Activated CD4-positive, alpha-beta T cell treated with anti-CD3 and anti-CD28 coated beads, Interleukin-2, amount 50 U/mL, for 1 hour (primary cell): ENCODE results near the gene UBE2Z.
"Not testable (repeated sequence)": the region's sequence is repeated elsewhere in the genome, so short reads cannot be mapped to it uniquely, and the experiment has no call there.

Experiments
- DNase-seq: peaks from one replicate; pipeline ENCODE4 v3.0.0-alpha.2; 2020

Gene UBE2Z

GRCh38 chr17:48905987-48906515, 2.2 kb upstream of the UBE2Z start:
- DNase-seq: no peak

GRCh38 chr17:48907713-48908046, 527 bp upstream of the UBE2Z start:
- DNase-seq: no peak

DNA sequence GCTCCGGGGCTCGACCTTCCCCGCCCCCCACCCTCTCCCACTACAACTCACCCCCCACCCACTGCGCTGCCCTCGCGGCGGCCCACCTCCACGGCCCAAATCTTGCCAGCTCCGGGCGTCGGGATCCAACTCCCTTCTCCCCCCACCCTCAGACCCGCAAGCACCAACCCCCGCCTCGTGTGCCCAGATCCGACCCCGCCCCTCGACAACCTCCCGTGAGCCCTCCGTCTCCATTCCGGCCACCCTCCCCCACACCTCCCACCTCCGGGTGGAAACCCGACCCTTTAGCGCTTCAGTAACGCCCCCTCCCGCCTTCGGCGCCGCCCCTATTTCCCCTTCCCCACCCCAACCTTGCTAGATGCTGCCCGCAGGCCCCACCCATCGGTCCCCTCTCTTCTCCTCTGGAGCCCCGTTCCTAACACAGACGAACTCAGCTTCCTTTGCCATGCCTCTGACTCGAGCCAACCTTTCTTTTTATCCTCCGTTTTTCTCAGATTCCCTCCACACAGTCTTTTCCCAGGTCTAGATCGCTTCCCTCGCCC, 717 bp downstream of the UBE2Z start:
- DNase-seq: peak; percentile 82

DNA sequence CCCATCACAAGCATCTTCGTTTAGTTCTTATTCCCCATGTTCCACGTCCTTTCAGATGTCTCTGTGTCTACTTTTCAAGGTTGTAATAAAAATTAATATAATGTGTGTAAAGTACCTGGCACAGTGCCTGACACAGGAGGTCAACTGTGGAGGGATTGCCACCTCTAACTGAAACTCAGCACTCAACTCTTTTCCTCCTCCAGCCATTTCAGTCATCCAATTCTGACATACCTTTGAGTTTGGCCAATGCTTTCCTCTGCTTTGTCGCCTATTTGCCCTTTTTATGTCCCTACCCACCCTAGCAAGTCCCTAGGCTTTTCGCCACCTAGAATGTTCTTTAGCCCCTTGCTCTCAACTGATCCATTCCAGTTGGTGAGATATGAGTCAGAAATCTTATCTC, 1.6 kb downstream of the UBE2Z start:
- DNase-seq: no peak

DNA sequence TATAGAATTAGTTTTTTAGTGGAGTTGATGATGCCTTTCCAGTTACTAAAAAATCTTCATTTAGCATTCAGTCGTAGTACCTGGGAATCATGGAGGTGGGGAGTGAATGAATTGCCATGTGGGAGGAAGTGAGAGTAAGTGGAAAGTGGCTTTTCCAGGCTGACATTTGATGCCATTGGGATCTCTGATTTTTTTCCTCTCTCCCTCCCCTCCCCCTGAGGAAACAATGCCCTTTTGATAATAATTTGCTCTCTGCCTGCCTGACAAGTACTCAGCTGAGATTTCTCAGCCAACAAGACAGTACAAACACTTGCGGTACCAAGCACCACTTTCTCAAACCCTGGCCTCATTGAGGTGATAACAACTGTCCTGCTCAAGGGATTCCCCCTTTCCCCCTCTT, 2.2 kb downstream of the UBE2Z start:
- DNase-seq: no peak

DNA sequence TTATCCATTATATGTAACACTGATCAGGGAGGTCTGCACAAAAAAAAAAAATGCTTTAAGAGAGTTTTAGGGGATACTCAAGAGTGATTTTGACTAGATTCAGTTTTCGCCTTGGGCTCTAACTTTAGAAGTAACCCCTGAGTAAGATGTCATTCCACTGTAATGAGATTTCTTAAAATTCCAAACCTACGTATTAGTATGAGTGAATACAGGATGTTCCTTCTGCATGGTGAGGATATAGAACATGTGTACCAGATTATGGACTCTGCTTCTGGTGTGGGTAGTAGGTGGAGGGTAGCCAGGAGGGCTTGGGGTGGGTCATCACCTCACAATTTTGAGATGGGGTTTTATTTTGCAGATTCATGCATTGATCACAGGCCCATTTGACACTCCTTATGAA, 4.3 kb downstream of the UBE2Z start:
- no peak for DNase-seq

DNA sequence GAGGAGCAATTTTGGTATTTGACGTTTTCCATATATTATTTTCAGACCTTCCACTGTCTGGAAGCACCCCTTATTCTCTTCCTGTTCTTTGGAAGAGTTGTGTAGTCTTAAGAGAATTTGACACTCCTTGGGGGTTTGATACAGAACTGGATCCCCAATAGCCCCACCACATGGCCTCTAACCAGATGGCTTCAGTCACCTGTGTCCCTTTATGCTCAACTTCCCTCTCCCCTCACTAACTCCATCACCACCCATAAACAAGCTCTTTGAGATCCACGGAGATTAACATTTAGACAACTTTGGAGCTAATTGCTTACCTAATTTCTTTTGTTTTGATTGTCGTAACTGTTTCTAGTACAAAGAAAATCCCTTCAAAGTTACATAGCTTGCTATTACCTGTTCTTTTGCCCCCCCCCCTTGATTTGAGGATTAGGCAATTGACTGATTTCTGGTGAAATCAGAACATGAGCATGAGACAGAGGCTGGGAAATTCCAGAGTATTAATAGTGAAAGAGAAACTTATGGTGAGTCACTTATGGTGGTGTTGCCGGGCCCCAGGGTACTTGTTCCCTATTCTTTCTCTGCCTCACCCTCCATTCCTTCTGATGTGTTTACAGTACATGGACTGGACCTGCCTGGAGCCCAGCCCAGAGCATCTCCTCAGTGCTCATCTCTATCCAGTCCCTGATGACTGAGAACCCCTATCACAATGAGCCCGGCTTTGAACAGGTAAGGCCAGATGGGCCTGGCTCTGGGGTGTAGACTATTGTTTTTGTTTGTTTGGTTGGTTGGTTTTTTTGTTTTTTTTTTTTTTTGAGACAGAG, 7.5 kb downstream of the UBE2Z start:
- no peak for DNase-seq

- no peak for DNase-seq
Observed at GRCh38 chr17:48925251-48925990, 17.2 kb downstream of the UBE2Z start.

- DNase-seq: no peak
Observed at GRCh38 chr17:48925991-48926342, 17.8 kb downstream of the UBE2Z start.

DNA sequence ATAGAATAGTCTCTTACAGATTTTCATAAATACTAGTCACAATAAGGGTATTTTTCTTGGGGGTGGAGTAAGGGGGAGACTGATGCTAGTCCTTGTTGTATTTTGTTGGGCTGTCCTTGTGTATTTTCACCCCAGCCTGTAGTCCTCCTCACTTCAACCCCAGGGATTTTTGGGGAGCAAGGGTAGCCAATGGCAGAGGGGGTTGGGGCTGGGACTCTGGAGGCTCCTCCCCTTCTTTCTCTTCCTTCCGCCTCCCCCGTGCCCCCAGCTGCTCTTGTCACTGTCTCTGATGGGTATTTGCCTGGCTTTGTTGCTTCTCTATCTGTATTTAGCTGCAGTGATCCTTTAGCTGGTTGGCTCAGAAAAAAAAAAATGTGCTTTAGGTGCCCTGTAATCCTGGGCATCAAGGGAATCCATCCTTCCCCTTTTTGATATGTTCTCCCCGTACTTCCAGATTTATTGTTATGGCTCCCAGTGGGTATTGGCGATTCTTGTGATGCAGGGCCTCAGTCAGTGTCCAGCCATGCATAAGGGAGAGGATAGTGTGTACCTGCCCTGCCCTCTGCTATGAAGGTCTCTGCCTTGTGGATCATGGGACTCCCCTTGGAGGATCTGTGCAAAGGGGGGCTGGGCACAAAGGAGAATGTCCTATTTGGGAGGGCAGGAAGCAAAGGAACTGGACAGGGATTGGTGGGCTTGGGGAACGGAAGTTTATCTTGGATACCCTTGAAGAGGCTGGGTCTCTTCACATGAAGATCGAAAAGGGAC, 20.0 kb downstream of the UBE2Z start:
- no peak for DNase-seq

DNA sequence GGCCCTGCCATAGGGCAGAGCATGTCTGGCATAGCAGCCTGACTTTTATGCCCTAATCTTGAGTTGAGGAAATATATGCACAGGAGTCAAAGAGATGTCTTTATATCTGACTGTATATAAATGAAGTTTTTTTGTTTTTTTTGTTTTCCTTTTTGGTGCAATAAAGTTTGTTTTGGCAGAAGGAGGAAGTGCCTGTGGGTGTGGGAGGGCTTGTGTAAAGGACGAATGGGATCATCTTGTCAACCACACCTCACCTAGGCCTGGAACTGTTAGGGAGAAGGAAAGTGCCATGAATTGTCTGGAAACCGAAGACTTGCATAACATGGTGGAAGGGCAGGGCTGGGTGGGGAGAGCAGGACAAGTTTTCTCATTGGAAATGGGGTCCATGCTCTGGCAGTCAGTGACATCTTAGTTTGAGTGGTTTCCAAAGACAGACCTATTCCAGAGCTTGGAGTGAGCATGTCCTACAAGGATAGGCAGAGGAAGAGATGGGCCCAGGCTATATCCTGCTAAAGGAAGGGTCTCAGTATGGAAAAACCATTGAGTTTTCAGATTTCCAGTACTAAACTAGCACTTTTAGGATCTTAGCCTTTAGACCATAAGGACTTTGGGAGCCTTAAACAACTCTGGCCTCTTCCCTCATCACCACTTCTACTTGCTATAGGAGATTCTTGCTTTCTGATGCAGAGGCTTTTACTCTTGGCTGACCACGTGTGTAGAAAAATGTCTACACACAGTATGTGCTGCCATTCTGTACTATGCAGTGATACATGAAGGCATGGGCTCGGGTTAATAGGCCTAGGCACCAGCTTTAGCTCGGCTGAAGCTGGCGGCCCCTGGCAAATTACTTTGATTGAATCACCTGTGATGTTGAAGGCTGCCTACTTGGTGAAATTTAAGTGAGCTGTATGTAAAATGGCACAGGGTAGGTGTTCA, 20.9 kb downstream of the UBE2Z start:
- no peak for DNase-seq

- DNase-seq: no peak
Observed at GRCh38 chr17:48929812-48930165, 21.6 kb downstream of the UBE2Z start.

GRCh38 chr17:48930435-48930873, 22.2 kb downstream of the UBE2Z start:
- DNase-seq: no peak

DNA sequence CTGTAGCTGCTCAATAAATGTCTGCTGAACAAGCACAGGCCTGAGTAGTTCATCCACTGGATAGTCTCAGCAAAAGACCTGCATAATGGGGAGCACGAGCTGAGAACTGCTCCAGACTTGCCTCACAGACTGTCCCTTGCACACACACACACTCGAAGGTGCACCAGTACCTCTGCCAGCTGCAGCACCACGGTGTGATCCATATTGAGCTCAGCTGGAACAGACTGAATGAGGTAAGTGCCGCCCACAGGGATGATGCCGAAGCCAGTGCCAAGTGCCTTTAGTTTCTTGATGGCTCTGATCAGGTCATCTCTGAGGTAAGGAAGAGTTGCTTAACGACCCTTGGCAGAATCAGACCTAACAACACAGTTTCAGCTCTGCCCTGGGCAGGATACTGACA, 24.8 kb downstream of the UBE2Z start:
- no peak for DNase-seq

- peak; percentile 90 for DNase-seq
Observed at GRCh38 chr17:48944515-48945260, 36.5 kb downstream of the UBE2Z start, which contains the start of gene SNF8. SNF8 (minus strand) TSS chr17:48944842; CDS start chr17:48944734, 108 bp downstream.

DNA sequence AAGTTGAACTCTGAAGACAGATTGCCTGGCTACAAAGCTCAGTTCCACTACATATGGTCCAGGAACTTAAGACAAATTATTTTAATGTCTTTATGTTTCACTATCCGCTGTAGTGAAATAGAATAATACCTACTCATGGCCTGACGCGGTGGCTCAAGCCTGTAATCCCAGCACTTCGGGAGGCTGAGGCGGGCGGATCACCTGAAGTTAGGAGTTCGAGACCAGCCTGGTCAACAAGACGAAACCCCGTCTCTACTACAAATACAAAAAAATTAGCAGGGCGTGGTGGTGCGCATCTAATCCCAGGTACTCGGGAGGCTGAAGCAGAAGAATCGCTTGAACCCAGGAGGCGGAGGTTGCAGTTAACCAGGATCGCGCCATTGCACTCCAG, 37.0 kb downstream of the UBE2Z start:
- not testable (repeated sequence) for DNase-seq

DNA sequence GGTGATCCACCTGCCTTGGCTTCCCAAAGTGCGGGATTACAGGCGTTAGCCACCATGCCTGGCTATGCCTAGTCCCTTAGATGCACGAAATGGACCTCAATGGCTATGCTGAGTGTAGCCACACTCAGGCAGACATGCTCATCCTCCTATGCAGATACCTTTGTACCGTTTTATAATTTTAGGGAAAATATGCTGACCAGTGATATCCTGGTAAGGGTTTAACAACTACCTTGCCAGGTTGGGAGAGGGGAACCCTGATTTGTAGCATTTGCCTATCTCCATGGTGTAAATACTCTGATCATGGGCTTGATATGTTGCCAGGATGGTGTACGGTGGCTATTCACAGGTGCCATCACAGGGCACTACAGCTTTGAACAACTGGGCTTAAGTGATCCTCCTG, 43.4 kb downstream of the UBE2Z start:
- DNase-seq: no peak

DNA sequence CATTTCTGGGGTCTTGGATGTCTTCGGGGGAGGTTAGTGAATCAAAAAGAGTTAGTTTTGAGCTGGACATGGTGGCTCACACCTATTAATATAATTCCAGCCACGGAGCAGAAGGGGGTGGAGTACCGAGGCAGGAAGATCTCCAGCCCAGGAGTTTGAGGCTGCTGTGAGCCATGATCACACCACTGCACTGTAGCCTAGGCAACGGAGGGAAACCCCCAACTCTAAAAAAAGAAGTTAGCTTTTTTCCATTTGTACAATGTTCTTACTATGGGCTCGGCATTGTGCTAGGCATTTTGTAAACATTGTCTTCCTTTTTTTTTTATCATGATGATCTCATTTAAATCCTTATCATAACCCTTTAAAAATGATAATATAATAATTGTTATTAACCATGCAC, 44.7 kb downstream of the UBE2Z start:
- no peak for DNase-seq

- no peak for DNase-seq
Observed at GRCh38 chr17:48954300-48954755, 46.1 kb downstream of the UBE2Z start.

- DNase-seq: no peak
Observed at GRCh38 chr17:48960834-48961515, 52.8 kb downstream of the UBE2Z start.
